ENCODE results near the gene TMEM245. TPM values are rescaled to one million over a fixed set of nuclear protein-coding genes. Genes with fewer than 3 reads are reported as not detected.
"Not testable (repeated sequence)": the region's sequence is repeated elsewhere in the genome, so short reads cannot be mapped to it uniquely, and the experiment has no call there.

The TMEM245 gene
- total RNA-seq, 1 experiment from 2014 or later: 52.2 TPM

DNA sequence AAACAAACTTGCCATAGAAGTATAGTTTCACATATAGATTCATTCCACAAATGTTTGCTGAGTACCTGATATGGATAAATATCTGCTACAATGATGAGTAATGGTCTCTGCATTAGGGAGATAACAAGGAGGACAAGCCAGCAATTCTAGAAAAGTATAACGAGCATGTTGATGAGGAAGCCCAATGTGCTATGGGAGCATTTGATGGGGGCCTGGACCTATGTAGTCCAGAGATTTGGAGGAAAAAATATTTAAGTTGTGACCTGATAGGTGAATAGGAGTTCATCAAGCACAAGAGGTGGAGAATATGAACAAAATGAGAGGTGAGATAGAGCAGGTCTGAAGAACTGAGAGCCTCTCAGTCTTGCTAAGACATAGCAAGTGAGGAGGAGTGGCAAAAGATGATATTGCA lies 14.4 kb upstream of the TMEM245 start:
- H3K27ac Mint-ChIP-seq (ENCODE audit: unreplicated experiment): no peak overlapping the region
- H3K27me3 Mint-ChIP-seq (ENCODE audit: unreplicated experiment): no peaks in the 10 kb centered on the region
- no peaks in the 10 kb centered on the region for H3K4me1 Mint-ChIP-seq (ENCODE audit: low read depth, unreplicated experiment)
- CTCF ChIA-PET: no interaction called here
- TF ChIP-seq, protein P1, sequence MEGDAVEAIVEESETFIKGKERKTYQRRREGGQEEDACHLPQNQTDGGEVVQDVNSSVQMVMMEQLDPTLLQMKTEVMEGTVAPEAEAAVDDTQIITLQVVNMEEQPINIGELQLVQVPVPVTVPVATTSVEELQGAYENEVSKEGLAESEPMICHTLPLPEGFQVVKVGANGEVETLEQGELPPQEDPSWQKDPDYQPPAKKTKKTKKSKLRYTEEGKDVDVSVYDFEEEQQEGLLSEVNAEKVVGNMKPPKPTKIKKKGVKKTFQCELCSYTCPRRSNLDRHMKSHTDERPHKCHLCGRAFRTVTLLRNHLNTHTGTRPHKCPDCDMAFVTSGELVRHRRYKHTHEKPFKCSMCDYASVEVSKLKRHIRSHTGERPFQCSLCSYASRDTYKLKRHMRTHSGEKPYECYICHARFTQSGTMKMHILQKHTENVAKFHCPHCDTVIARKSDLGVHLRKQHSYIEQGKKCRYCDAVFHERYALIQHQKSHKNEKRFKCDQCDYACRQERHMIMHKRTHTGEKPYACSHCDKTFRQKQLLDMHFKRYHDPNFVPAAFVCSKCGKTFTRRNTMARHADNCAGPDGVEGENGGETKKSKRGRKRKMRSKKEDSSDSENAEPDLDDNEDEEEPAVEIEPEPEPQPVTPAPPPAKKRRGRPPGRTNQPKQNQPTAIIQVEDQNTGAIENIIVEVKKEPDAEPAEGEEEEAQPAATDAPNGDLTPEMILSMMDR (IDR thresholded peaks at IDR 0.05; ENCODE audit: unreplicated experiment): no peak
- no peaks in the 10 kb centered on the region for H3K9me3 Mint-ChIP-seq (ENCODE audit: low read depth, unreplicated experiment)
- H3K36me3 Mint-ChIP-seq (ENCODE audit: insufficient read depth, unreplicated experiment): no peaks in the 10 kb centered on the region
- H3K4me3 Mint-ChIP-seq (ENCODE audit: low read depth, unreplicated experiment): no peak overlapping the region
- intact Hi-C loops (cut with micrococcal nuclease; ENCODE audit: unreplicated experiment): no loop called here
- no TSS peak for BruUV-seq (replicated peaks)
- no peak for DNase-seq

GRCh38 chr9:109133533-109133932 lies 13.8 kb upstream of the TMEM245 start:
- Mint-ChIP-seq H3K27ac (ENCODE audit: unreplicated experiment) (no peak overlapping the region), H3K4me3 (ENCODE audit: low read depth, unreplicated experiment) (no peak overlapping the region), H3K27me3 (ENCODE audit: unreplicated experiment) (no peaks in the 10 kb centered on the region), H3K4me1 (ENCODE audit: low read depth, unreplicated experiment) (no peaks in the 10 kb centered on the region), H3K36me3 (ENCODE audit: insufficient read depth, unreplicated experiment) (no peaks in the 10 kb centered on the region), H3K9me3 (ENCODE audit: low read depth, unreplicated experiment) (no peaks in the 10 kb centered on the region)
- TF ChIP-seq, protein P1 (IDR thresholded peaks at IDR 0.05; ENCODE audit: unreplicated experiment): no peak
- intact Hi-C loops (cut with micrococcal nuclease; ENCODE audit: unreplicated experiment): no loop called here
- no TSS peak for BruUV-seq (replicated peaks)
- DNase-seq: no peak
- CTCF ChIA-PET: no interaction called here

DNA sequence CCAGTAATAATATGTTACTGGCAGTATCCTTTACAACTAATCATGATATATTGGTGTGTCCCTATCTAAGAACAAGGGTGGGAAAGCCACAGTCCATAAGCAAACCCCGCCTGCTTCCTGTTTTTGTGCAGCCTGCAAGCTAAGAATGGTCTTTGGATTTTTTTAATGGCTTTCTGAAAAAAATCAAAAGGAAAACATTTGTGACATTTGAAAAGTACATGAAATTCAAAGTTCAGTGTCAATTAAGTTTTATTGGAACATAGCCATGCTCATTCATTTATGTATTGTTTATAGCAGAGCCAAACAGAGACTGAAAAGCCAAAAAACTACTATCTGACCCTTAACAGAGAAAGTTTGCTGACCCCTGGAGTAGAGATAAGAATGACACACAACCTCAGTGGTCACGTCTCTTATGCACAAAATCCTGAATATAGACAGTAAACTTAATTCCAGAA lies 12.8 kb upstream of the TMEM245 start:
- BruUV-seq (replicated peaks): no TSS peak
- H3K27me3 Mint-ChIP-seq (ENCODE audit: unreplicated experiment): no peaks in the 10 kb centered on the region
- no peaks in the 10 kb centered on the region for H3K9me3 Mint-ChIP-seq (ENCODE audit: low read depth, unreplicated experiment)

GRCh38 chr9:109129470-109130197 lies 9.9 kb upstream of the TMEM245 start:
- DNase-seq: no peak
- no peak overlapping the region for H3K27ac Mint-ChIP-seq (ENCODE audit: unreplicated experiment)
- no peaks in the 10 kb centered on the region for H3K36me3 Mint-ChIP-seq (ENCODE audit: insufficient read depth, unreplicated experiment)
- CTCF ChIA-PET: interaction anchor here (0.6 kb wide), 1 partner anchor 161 kb away, joined by 7 read pairs; no protein-coding TSS in a partner anchor
- no peaks in the 10 kb centered on the region for H3K9me3 Mint-ChIP-seq (ENCODE audit: low read depth, unreplicated experiment)
- no TSS peak for BruUV-seq (replicated peaks)
- TF ChIP-seq, protein P1 (IDR thresholded peaks at IDR 0.05; ENCODE audit: unreplicated experiment): no peak
- no peak overlapping the region for H3K4me3 Mint-ChIP-seq (ENCODE audit: low read depth, unreplicated experiment)
- no peaks in the 10 kb centered on the region for H3K4me1 Mint-ChIP-seq (ENCODE audit: low read depth, unreplicated experiment)
- H3K27me3 Mint-ChIP-seq (ENCODE audit: unreplicated experiment): no peaks in the 10 kb centered on the region
- intact Hi-C loops (cut with micrococcal nuclease; ENCODE audit: unreplicated experiment): no loop called here

More for the DNA sequence above, 12.8 kb upstream of the TMEM245 start:
- intact Hi-C loops (cut with micrococcal nuclease; ENCODE audit: unreplicated experiment): no loop called here
- CTCF ChIA-PET: no interaction called here
- Mint-ChIP-seq H3K36me3 (ENCODE audit: insufficient read depth, unreplicated experiment) (no peaks in the 10 kb centered on the region), H3K27ac (ENCODE audit: unreplicated experiment) (no peak overlapping the region), H3K4me1 (ENCODE audit: low read depth, unreplicated experiment) (no peaks in the 10 kb centered on the region), H3K4me3 (ENCODE audit: low read depth, unreplicated experiment) (no peak overlapping the region)
- no peak for DNase-seq
- TF ChIP-seq, protein P1 (IDR thresholded peaks at IDR 0.05; ENCODE audit: unreplicated experiment): no peak

GRCh38 chr9:109126671-109127070 lies 6.9 kb upstream of the TMEM245 start:
- H3K4me1 Mint-ChIP-seq (ENCODE audit: low read depth, unreplicated experiment); H3K4me3 Mint-ChIP-seq (ENCODE audit: low read depth, unreplicated experiment); DNase-seq; H3K9me3 Mint-ChIP-seq (ENCODE audit: low read depth, unreplicated experiment); BruUV-seq (replicated peaks); H3K36me3 Mint-ChIP-seq (ENCODE audit: insufficient read depth, unreplicated experiment); CTCF ChIA-PET; H3K27ac Mint-ChIP-seq (ENCODE audit: unreplicated experiment); H3K27me3 Mint-ChIP-seq (ENCODE audit: unreplicated experiment); intact Hi-C loops (cut with micrococcal nuclease; ENCODE audit: unreplicated experiment): not testable (repeated sequence)
